Astrocyte (in vitro differentiated cells and primary cell): ENCODE measurements around the gene TSHZ1. TPM values are rescaled to one million over a fixed set of nuclear protein-coding genes. Genes with fewer than 3 reads are reported as not detected.

Source experiments
- DNase-seq: peaks from one replicate; pipeline ENCODE4 v3.0.0-alpha.2; 2010; ENCODE audit warnings: low read depth
- FAIRE-seq: peaks from 2 replicates; lab custom pipeline; 2011; peaks lifted over from hg19 to GRCh38; lab: Jason Lieb, UNC
- H2AFZ ChIP-seq: 2 replicates; pipeline ENCODE4 v1.6.0; 2012; ENCODE audit warnings: low read depth, low read length, inconsistent platforms
- H3K27ac ChIP-seq: 2 replicates; pipeline ENCODE4 v1.5.1; 2011; ENCODE audit warnings: low read depth, low read length, inconsistent platforms
- H3K27me3 ChIP-seq: 2 replicates; pipeline ENCODE4 v1.6.0; 2011; ENCODE audit warnings: low read length, inconsistent platforms; ENCODE audit not compliant: insufficient read depth
- H3K36me3 ChIP-seq: 2 replicates; pipeline ENCODE4 v1.5.1; 2011; ENCODE audit warnings: low read length, inconsistent platforms; ENCODE audit not compliant: insufficient read depth
- H3K4me1 ChIP-seq: 2 replicates; pipeline ENCODE4 v1.5.1; 2011; ENCODE audit warnings: low read length, inconsistent platforms; ENCODE audit not compliant: insufficient read depth
- H3K4me2 ChIP-seq: 2 replicates; pipeline ENCODE4 v1.6.0; 2012; ENCODE audit warnings: low read length, inconsistent platforms
- H3K4me3 ChIP-seq: 2 replicates; pipeline ENCODE4 v1.5.1; 2011; ENCODE audit warnings: low read depth, mild to moderate bottlenecking, low read length, inconsistent platforms; ENCODE audit not compliant: insufficient read depth
- H3K79me2 ChIP-seq: 2 replicates; pipeline ENCODE4 v1.6.0; 2012; ENCODE audit warnings: mild to moderate bottlenecking, low read length, inconsistent platforms; ENCODE audit not compliant: insufficient read depth
- H3K9ac ChIP-seq: 2 replicates; pipeline ENCODE4 v1.6.0; 2012; ENCODE audit warnings: mild to moderate bottlenecking, low read length, inconsistent platforms
- H3K9me3 ChIP-seq: 2 replicates; pipeline ENCODE4 v1.5.1; 2012; ENCODE audit warnings: low read depth, mild to moderate bottlenecking, low read length, inconsistent platforms; ENCODE audit not compliant: insufficient read depth
- H4K20me1 ChIP-seq: 2 replicates; pipeline ENCODE4 v1.6.0; 2012; ENCODE audit warnings: low read length, inconsistent platforms; ENCODE audit not compliant: insufficient read depth
- H3K27ac Mint-ChIP-seq: one replicate; pipeline ENCODE4 v1.8.0; 2021; ENCODE audit warnings: mild to moderate bottlenecking, mixed read lengths; ENCODE audit not compliant: unreplicated experiment
- H3K27me3 Mint-ChIP-seq: one replicate; pipeline ENCODE4 v1.8.0; 2021; ENCODE audit warnings: low read depth, mixed read lengths; ENCODE audit not compliant: unreplicated experiment
- H3K36me3 Mint-ChIP-seq: one replicate; pipeline ENCODE4 v1.8.0; 2021; ENCODE audit warnings: low read depth, mixed read lengths; ENCODE audit not compliant: unreplicated experiment
- H3K4me1 Mint-ChIP-seq: one replicate; pipeline ENCODE4 v1.8.0; 2021; ENCODE audit warnings: low read depth, mixed read lengths; ENCODE audit not compliant: unreplicated experiment
- H3K4me3 Mint-ChIP-seq: one replicate; pipeline ENCODE4 v1.8.0; 2021; ENCODE audit warnings: mild to moderate bottlenecking, moderate library complexity, mixed read lengths; ENCODE audit not compliant: unreplicated experiment
- H3K9me3 Mint-ChIP-seq: one replicate; pipeline ENCODE4 v1.8.0; 2021; ENCODE audit warnings: mild to moderate bottlenecking, mixed read lengths; ENCODE audit not compliant: unreplicated experiment
- EZH2 ChIP-seq: IDR thresholded peaks from 2 replicates; pipeline ENCODE4 v1.6.1; 2012; ENCODE audit warnings: mild to moderate bottlenecking, low read length, inconsistent platforms; ENCODE audit not compliant: insufficient read depth
- total RNA-seq: library from RNA; stranded (reverse); gene quantifications from 2 replicates; pipeline ENCODE4 v1.2.1, GENCODE V29; 2021
- TF ChIP-seq, protein P1 (sequence below): IDR thresholded peaks from 2 replicates; pipeline ENCODE4 v1.5.1; 2011; ENCODE audit warnings: low read depth, mild to moderate bottlenecking, inconsistent platforms, low read length, moderate library complexity; ENCODE audit not compliant: insufficient read depth

Gene TSHZ1
- total RNA-seq, 1 donor from 2014 or later = 2.9 TPM

DNA sequence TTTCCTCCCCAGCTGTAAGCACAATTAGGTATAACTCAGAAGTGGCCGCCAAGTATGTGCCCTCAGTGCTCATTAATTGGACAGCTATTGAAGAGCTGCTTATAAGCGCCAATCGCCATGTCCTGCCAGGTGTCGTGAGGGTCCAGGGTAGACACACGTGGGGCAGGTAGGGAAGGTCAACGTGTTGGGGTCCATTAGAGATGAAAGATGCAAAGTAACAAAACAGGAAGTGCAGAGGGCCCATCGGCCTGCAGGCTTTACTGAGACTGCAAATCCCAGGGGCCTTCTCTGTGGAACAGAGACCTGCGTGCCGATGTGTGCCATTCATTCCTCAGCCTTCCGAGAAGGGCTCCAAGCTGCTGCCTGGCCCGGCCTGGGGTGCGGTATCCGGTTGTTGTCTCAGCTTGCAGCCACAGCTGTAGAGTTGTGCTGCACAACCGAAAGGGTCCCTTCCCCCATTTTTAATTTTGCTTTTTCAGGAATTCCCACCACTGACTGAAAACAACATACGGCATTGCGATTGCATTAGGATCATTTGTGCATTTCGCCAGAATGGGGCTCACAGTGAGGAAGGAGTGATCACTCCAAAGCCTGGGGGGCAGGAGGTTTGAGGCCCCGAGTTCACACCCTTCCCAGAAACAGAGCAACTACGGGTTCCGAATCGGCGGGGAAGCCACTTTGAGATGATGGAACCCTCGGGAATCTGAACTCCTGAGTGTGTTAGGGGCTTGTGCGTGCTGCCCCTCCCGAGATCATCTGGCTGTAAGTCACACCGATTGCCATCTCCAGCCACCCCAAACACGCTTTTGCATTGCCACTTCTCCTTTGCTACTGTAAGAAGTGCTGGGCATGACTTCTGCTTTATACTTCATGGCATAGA is 94.3 kb downstream of the TSHZ1 start:
- Mint-ChIP-seq H3K27ac (no peak overlapping the region), H3K4me3 (no peak overlapping the region), H3K36me3 (no peaks in the 10 kb centered on the region), H3K4me1 (no peaks in the 10 kb centered on the region), H3K27me3 (no peaks in the 10 kb centered on the region), H3K9me3 (peaks cover 2% of the 10 kb centered on the region)
- Histone ChIP-seq H3K9ac (no peak overlapping the region), H3K36me3 (no peaks in the 10 kb centered on the region), H4K20me1 (no peaks in the 10 kb centered on the region), H3K4me3 (no peak overlapping the region), H2AFZ (no peak overlapping the region), H3K79me2 (no peaks in the 10 kb centered on the region), H3K4me1 (no peaks in the 10 kb centered on the region), H3K4me2 (no peak overlapping the region), H3K27me3 (no peaks in the 10 kb centered on the region), H3K9me3 (peaks cover 3% of the 10 kb centered on the region), H3K27ac (no peak overlapping the region)
- FAIRE-seq (no peak), DNase-seq (no peak)
- TF ChIP-seq EZH2 = no peak
- TF ChIP-seq, protein P1, sequence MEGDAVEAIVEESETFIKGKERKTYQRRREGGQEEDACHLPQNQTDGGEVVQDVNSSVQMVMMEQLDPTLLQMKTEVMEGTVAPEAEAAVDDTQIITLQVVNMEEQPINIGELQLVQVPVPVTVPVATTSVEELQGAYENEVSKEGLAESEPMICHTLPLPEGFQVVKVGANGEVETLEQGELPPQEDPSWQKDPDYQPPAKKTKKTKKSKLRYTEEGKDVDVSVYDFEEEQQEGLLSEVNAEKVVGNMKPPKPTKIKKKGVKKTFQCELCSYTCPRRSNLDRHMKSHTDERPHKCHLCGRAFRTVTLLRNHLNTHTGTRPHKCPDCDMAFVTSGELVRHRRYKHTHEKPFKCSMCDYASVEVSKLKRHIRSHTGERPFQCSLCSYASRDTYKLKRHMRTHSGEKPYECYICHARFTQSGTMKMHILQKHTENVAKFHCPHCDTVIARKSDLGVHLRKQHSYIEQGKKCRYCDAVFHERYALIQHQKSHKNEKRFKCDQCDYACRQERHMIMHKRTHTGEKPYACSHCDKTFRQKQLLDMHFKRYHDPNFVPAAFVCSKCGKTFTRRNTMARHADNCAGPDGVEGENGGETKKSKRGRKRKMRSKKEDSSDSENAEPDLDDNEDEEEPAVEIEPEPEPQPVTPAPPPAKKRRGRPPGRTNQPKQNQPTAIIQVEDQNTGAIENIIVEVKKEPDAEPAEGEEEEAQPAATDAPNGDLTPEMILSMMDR = no peak

DNA sequence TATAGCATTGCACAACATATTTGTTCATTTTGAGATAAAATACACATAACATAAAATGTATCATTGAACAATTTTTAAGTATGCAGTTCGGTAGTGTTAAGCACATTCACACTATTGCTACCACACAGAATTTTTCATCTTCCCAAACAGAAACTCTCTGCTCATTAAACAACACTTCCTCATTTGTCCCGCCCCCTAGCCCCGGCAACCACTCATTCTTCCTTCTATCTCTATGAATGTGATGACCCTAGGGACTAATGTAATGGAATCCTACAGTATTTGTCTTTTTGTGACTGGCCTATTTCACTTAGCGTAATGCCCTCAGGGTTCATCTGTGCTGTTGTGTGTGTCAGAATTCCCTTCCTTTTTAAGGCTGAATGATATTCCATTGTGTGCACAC is 95.4 kb downstream of the TSHZ1 start:
- Histone ChIP-seq H3K27ac (no peak overlapping the region), H3K4me1 (no peaks in the 10 kb centered on the region), H3K9ac (no peak overlapping the region), H2AFZ (no peak overlapping the region), H3K9me3 (peaks cover 3% of the 10 kb centered on the region), H3K79me2 (no peaks in the 10 kb centered on the region), H3K27me3 (no peaks in the 10 kb centered on the region), H3K36me3 (no peaks in the 10 kb centered on the region), H3K4me2 (no peak overlapping the region), H3K4me3 (no peak overlapping the region), H4K20me1 (no peaks in the 10 kb centered on the region)
- Mint-ChIP-seq H3K4me3 (no peak overlapping the region), H3K36me3 (no peaks in the 10 kb centered on the region), H3K9me3 (peaks cover 7% of the 10 kb centered on the region), H3K4me1 (no peaks in the 10 kb centered on the region), H3K27ac (no peak overlapping the region), H3K27me3 (peaks cover 4% of the 10 kb centered on the region)
- FAIRE-seq (no peak), DNase-seq (no peak)
- TF ChIP-seq, protein P1 = no peak
- no peak for TF ChIP-seq EZH2

DNA sequence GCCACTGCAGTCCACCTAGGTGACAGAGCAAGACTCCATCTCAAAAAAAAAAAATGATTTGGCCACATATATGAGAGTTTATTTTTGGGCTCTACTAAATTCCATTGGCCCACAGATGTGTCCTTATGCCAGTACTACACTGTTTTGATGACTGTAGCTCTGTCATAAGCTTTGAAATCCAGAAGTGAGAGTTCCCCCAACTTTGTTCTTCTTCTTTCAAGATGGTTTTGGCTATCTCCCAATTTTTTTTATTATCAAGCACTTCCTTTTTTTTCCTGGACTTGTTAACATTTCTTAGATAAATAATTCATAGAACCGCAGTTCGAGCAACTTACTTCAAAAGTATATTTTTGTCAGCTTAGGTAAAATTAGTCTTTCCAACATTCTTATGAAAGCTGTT is 96.9 kb downstream of the TSHZ1 start:
- Histone ChIP-seq H4K20me1 (no peaks in the 10 kb centered on the region), H3K36me3 (no peaks in the 10 kb centered on the region), H3K79me2 (no peaks in the 10 kb centered on the region), H3K27ac (no peak overlapping the region), H3K9ac (no peak overlapping the region), H3K4me1 (no peaks in the 10 kb centered on the region), H3K4me2 (no peak overlapping the region), H2AFZ (no peak overlapping the region), H3K4me3 (no peak overlapping the region), H3K27me3 (no peaks in the 10 kb centered on the region), H3K9me3 (peaks cover 3% of the 10 kb centered on the region)
- no peaks in the 10 kb centered on the region for H3K4me1 Mint-ChIP-seq
- H3K27me3 Mint-ChIP-seq = peaks cover 8% of the 10 kb centered on the region
- TF ChIP-seq, protein P1 = no peak
- no peak for TF ChIP-seq EZH2
- DNase-seq = no peak
- FAIRE-seq = no peak
- peaks cover 7% of the 10 kb centered on the region for H3K9me3 Mint-ChIP-seq
- no peak overlapping the region for H3K4me3 Mint-ChIP-seq
- H3K36me3 Mint-ChIP-seq = no peaks in the 10 kb centered on the region
- no peak overlapping the region for H3K27ac Mint-ChIP-seq
